Mucosa of stomach (tissue), 1 donor: ENCODE results near the gene CCT7.
"Not testable (repeated sequence)": the region's sequence is repeated elsewhere in the genome, so short reads cannot be mapped to it uniquely, and the experiment has no call there.

Experiments used
- H3K27me3 ChIP-seq: one replicate; pipeline ENCODE4 v1.7.0; 2013; ENCODE audit warnings: mild to moderate bottlenecking, low read length; ENCODE audit not compliant: control insufficient read depth, insufficient read depth
- H3K36me3 ChIP-seq: one replicate; pipeline ENCODE4 v1.7.0; 2013; ENCODE audit warnings: low read length; ENCODE audit not compliant: control insufficient read depth, insufficient read depth
- H3K4me1 ChIP-seq: one replicate; pipeline ENCODE4 v1.7.0; 2013; ENCODE audit warnings: mild to moderate bottlenecking, low read length; ENCODE audit not compliant: control insufficient read depth, insufficient read depth
- H3K4me3 ChIP-seq: one replicate; pipeline ENCODE4 v1.7.0; 2013; ENCODE audit warnings: low read length
- H3K9ac ChIP-seq: one replicate; pipeline ENCODE4 v1.7.0; 2013; ENCODE audit warnings: mild to moderate bottlenecking, low read length, moderate library complexity
- H3K9me3 ChIP-seq: one replicate; pipeline ENCODE4 v1.7.0; 2013; ENCODE audit warnings: mild to moderate bottlenecking, low read length, moderate library complexity; ENCODE audit not compliant: control insufficient read depth
- donor health status: Pancreatic carcinoma.

CCT7 gene

GRCh38 chr2:73233932-73234832, at the start of gene CCT7:
TSS of gene CCT7 (plus strand) at chr2:73234308. CDS start at chr2:73234379, 71 bp downstream.
- Histone ChIP-seq H3K4me3 (peak within 1 kb of the TSS; percentile 76), H3K4me1 (peaks cover 15% of the 10 kb centered on the region), H3K9me3 (no peaks in the 10 kb centered on the region), H3K9ac (peak within 1 kb of the TSS; percentile 88), H3K36me3 (no peaks in the 10 kb centered on the region), H3K27me3 (no peaks in the 10 kb centered on the region)

- peaks cover 4% of the 10 kb centered on the region for H3K27me3 ChIP-seq
- no peaks in the 10 kb centered on the region for H3K9me3 ChIP-seq
Observed at GRCh38 chr2:73185965-73186364, 48.1 kb upstream of the CCT7 start.

GRCh38 chr2:73187549-73187948, 46.6 kb upstream of the CCT7 start:
- Histone ChIP-seq H3K9ac (no peak overlapping the region), H3K4me3 (no peak overlapping the region), H3K9me3 (no peaks in the 10 kb centered on the region), H3K4me1 (no peaks in the 10 kb centered on the region), H3K27me3 (peaks cover 4% of the 10 kb centered on the region), H3K36me3 (no peaks in the 10 kb centered on the region)

More at GRCh38 chr2:73185965-73186364, 48.1 kb upstream of the CCT7 start:
- Histone ChIP-seq H3K36me3 (no peaks in the 10 kb centered on the region), H3K4me1 (no peaks in the 10 kb centered on the region), H3K9ac (no peak overlapping the region), H3K4me3 (no peak overlapping the region)

- no peaks in the 10 kb centered on the region for H3K36me3 ChIP-seq
- no peaks in the 10 kb centered on the region for H3K9me3 ChIP-seq
- no peak overlapping the region for H3K9ac ChIP-seq
- H3K27me3 ChIP-seq: peaks cover 20% of the 10 kb centered on the region
- H3K4me3 ChIP-seq: no peak overlapping the region
- H3K4me1 ChIP-seq: no peaks in the 10 kb centered on the region
Observed at GRCh38 chr2:73197579-73197978, 36.5 kb upstream of the CCT7 start.

GRCh38 chr2:73200281-73200680, 33.8 kb upstream of the CCT7 start:
- H3K27me3 ChIP-seq: peaks cover 42% of the 10 kb centered on the region
- H3K4me3 ChIP-seq, H3K9ac ChIP-seq, H3K9me3 ChIP-seq, H3K36me3 ChIP-seq, H3K4me1 ChIP-seq: not testable (repeated sequence)

GRCh38 chr2:73202156-73203054, 31.7 kb upstream of the CCT7 start, which contains the start of gene NOTO:
TSS of gene NOTO (plus strand) at chr2:73202574. CDS start at chr2:73202667, 93 bp downstream.
- Histone ChIP-seq H3K4me1 (no peaks in the 10 kb centered on the region), H3K4me3 (no peak within 1 kb of the TSS), H3K9me3 (no peaks in the 10 kb centered on the region), H3K9ac (no peak within 1 kb of the TSS), H3K27me3 (peaks cover 42% of the 10 kb centered on the region), H3K36me3 (no peaks in the 10 kb centered on the region)

GRCh38 chr2:73203055-73203681, 30.9 kb upstream of the CCT7 start:
- Histone ChIP-seq H3K36me3 (no peaks in the 10 kb centered on the region), H3K9me3 (no peaks in the 10 kb centered on the region), H3K9ac (no peak overlapping the region), H3K4me1 (no peaks in the 10 kb centered on the region), H3K4me3 (no peak overlapping the region), H3K27me3 (peaks cover 42% of the 10 kb centered on the region)

- Histone ChIP-seq H3K36me3 (no peaks in the 10 kb centered on the region), H3K9me3 (no peaks in the 10 kb centered on the region), H3K4me1 (no peaks in the 10 kb centered on the region), H3K9ac (no peak overlapping the region), H3K4me3 (no peak overlapping the region), H3K27me3 (peaks cover 34% of the 10 kb centered on the region)
Observed at GRCh38 chr2:73205611-73206010, 28.5 kb upstream of the CCT7 start.

GRCh38 chr2:73208258-73208657, 25.9 kb upstream of the CCT7 start:
- Histone ChIP-seq H3K9ac (no peak overlapping the region), H3K4me1 (peaks cover under 1% of the 10 kb centered on the region), H3K27me3 (peaks cover 15% of the 10 kb centered on the region), H3K4me3 (no peak overlapping the region), H3K9me3 (no peaks in the 10 kb centered on the region), H3K36me3 (no peaks in the 10 kb centered on the region)

GRCh38 chr2:73210019-73210418, 24.1 kb upstream of the CCT7 start:
- H3K9me3 ChIP-seq: no peaks in the 10 kb centered on the region
- H3K9ac ChIP-seq: no peak overlapping the region
- H3K4me1 ChIP-seq: peaks cover 8% of the 10 kb centered on the region
- H3K27me3 ChIP-seq: peaks cover 2% of the 10 kb centered on the region
- H3K36me3 ChIP-seq: no peaks in the 10 kb centered on the region
- H3K4me3 ChIP-seq: no peak overlapping the region

GRCh38 chr2:73210696-73211095, 23.4 kb upstream of the CCT7 start:
- Histone ChIP-seq H3K4me3 (no peak overlapping the region), H3K9ac (no peak overlapping the region), H3K4me1 (peaks cover 8% of the 10 kb centered on the region), H3K36me3 (no peaks in the 10 kb centered on the region), H3K27me3 (no peaks in the 10 kb centered on the region), H3K9me3 (no peaks in the 10 kb centered on the region)
